Ovary (tissue), 3 donors: ENCODE data around the gene TMEM41B.

Source experiments
- CTCF ChIP-seq, 3 donors: fragments of 450-650 bp in 2 of 3; fragments of 200-600 bp in 1 of 3; IDR thresholded peaks; one replicate each; pipeline versions ENCODE4 v1.5.1 to v1.8.0; 2016 to 2022; ENCODE audit warnings: antibody characterized with exemption in 3 of 3, mild to moderate bottlenecking in 1 of 3
- POLR2A ChIP-seq: fragments of 450-650 bp; IDR thresholded peaks from one replicate; pipeline ENCODE4 v1.6.1; 2017; ENCODE audit warnings: antibody characterized with exemption, mild to moderate bottlenecking, moderate library complexity
- donor health status: DM: no; HTN: no; CAD: no.

- no peak for TF ChIP-seq CTCF (IDR thresholded peaks at IDR 0.05)
- TF ChIP-seq POLR2A: no peak
These were observed 47.5 kb downstream of the TMEM41B start for GRCh38 chr11:9266926-9267325.
